Measurements from ENCODE around the gene KATNBL1. TPM values are rescaled to one million over a fixed set of nuclear protein-coding genes. Genes with fewer than 3 reads are reported as not detected.
"Not testable (repeated sequence)": the region's sequence is repeated elsewhere in the genome, so short reads cannot be mapped to it uniquely, and the experiment has no call there.

The KATNBL1 gene
- total and polyA plus RNA-seq, 9 of the 15 experiments (the other 6 are each of a cell fraction or from before 2014, with no cell fraction given): 6.6 to 46.0 (median 24.0) TPM

GRCh38 chr15:34203305-34203704 is 6.6 kb downstream of the KATNBL1 start (continued):
- no peak for TF ChIP-seq ZNF707 (CRISPR knock-in tag; conservative IDR thresholded peaks at IDR 0.05)
- no peak for TF ChIP-seq FOXJ2 (tag; IDR thresholded peaks at IDR 0.05)
- no peak for TF ChIP-seq ZNF384 (IDR thresholded peaks at IDR 0.05; ENCODE audit: low read depth, low read length)
- no peak for TF ChIP-seq ZNF184 (CRISPR knock-in tag; IDR thresholded peaks at IDR 0.05)
- no peak for TF ChIP-seq SP1 (CRISPR knock-in tag; IDR thresholded peaks at IDR 0.05)
- no peak for TF ChIP-seq ETV6 (IDR thresholded peaks at IDR 0.05; ENCODE audit: borderline replicate concordance in 1 of 2, low read depth in 2 of 2, low read length in 1 of 2)
- TF ChIP-seq ETV6 (CRISPR knock-in tag; IDR thresholded peaks at IDR 0.05; ENCODE audit: borderline replicate concordance): no peak
- no peak for TF ChIP-seq SMAD3 (CRISPR knock-in tag; conservative IDR thresholded peaks at IDR 0.05)
- TF ChIP-seq BDP1 (IDR thresholded peaks at IDR 0.05; ENCODE audit: insufficient read depth, insufficient read length): no peak
- TF ChIP-seq MNT (conservative IDR thresholded peaks at IDR 0.05): no peak

GRCh38 chr15:34193272-34193671 is 16.6 kb downstream of the KATNBL1 start:
- in situ Hi-C loops (cut with MboI); H3K9ac ChIP-seq (ENCODE audit: insufficient read depth in 1 of 2, low read depth in 2 of 2, low read length in 2 of 2); H3K27ac ChIP-seq (ENCODE audit: extremely low read depth, low read depth, low read length); H3K9me3 ChIP-seq (replicated peaks; ENCODE audit: control insufficient read depth, insufficient read depth, low read depth, low read length); H3K9me1 ChIP-seq (ENCODE audit: control insufficient read depth, insufficient read depth, low read length); FAIRE-seq; H4K20me1 ChIP-seq (replicated peaks; ENCODE audit: control insufficient read depth, insufficient read depth, low read length); intact Hi-C loops (cut with micrococcal nuclease); H3K4me1 ChIP-seq (replicated peaks in 1 of 2; ENCODE audit: control insufficient read depth in 2 of 2, insufficient read depth in 2 of 2, low read length in 2 of 2); H3K4me2 ChIP-seq (ENCODE audit: insufficient read depth, low read length); H2AFZ ChIP-seq (ENCODE audit: low read depth, low read length); H3K4me3 ChIP-seq; H3K36me3 ChIP-seq (ENCODE audit: control insufficient read depth, insufficient read depth, low read length); H3K27me3 ChIP-seq (ENCODE audit: control insufficient read depth in 2 of 2, insufficient read depth in 2 of 2, low read length in 2 of 2); ATAC-seq; BruUV-seq (replicated peaks); DNase-seq (ENCODE audit: extremely low read depth in 1 of 4, low spot score in 3 of 4); CTCF ChIA-PET (ENCODE audit: low intra/inter-chr PET ratio): not testable (repeated sequence)
- WGBS (ENCODE audit: insufficient coverage, low coverage, missing lambda C conversion rate): 80% methylated on average over 7 of the region's 7 CpGs
- peaks cover 25% of the 10 kb centered on the region for H3K79me2 ChIP-seq (ENCODE audit: control insufficient read depth, insufficient read depth, low read length)
- POLR2A ChIA-PET: interaction anchor here (0.6 kb wide), 1 partner anchor 18 kb away, joined by 3 read pairs; no protein-coding TSS in a partner anchor

Measured in K562 (cell line).